AG09319 (cell line): ENCODE results near the gene NPEPL1.

ENCODE experiments used
- DNase-seq: peaks from one replicate; pipeline ENCODE4 v3.0.0-alpha.2; 2010; ENCODE audit warnings: low read depth; ENCODE audit errors: extremely low read depth
- TF ChIP-seq, protein P1 (sequence below): IDR thresholded peaks from 2 replicates; pipeline ENCODE4 v1.5.1; 2011; ENCODE audit warnings: low read depth, mild to moderate bottlenecking, inconsistent platforms, low read length, moderate library complexity

The NPEPL1 gene

GRCh38 chr20:58654337-58654736, 38.3 kb upstream of the NPEPL1 start:
- DNase-seq = no peak
- TF ChIP-seq, protein P1, sequence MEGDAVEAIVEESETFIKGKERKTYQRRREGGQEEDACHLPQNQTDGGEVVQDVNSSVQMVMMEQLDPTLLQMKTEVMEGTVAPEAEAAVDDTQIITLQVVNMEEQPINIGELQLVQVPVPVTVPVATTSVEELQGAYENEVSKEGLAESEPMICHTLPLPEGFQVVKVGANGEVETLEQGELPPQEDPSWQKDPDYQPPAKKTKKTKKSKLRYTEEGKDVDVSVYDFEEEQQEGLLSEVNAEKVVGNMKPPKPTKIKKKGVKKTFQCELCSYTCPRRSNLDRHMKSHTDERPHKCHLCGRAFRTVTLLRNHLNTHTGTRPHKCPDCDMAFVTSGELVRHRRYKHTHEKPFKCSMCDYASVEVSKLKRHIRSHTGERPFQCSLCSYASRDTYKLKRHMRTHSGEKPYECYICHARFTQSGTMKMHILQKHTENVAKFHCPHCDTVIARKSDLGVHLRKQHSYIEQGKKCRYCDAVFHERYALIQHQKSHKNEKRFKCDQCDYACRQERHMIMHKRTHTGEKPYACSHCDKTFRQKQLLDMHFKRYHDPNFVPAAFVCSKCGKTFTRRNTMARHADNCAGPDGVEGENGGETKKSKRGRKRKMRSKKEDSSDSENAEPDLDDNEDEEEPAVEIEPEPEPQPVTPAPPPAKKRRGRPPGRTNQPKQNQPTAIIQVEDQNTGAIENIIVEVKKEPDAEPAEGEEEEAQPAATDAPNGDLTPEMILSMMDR = no peak

DNA sequence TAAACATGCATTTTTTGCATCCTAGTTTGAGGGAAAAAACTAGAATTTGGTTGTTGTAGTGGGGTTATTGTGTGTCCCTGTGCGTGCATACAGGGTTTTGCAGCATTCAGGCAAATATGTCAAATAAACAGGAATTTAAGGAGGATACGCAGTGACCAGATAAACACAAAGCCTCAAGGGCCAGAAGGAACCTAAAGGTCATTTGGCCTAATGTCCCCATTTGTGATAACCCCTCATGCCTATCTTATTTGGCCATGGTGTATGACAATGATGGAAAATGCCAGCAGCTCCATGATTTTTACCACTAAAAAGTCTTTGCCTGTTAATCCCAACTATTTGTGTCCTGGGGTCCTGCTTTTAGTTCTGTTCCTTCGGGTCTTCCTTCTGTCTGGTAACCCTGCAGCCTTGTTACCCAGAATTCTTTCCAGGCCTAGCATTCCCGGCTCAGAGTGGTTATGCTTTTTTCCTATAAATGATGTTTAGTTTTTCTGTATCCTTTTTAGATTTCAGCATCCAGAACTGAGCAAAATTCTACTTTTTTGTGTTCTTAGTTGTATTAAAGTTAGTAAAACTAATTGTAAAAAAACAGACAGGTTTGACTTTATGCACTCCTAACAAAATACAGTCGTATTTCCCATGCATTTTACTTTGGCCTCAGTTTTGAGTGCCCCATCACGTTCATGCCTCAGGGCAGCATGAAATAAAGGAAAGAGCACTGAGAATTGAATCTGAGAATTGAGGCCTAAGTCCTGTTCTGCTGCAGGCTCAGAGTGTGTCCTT, 37.1 kb upstream of the NPEPL1 start:
- no peak for DNase-seq
- TF ChIP-seq, protein P1 = no peak

GRCh38 chr20:58656831-58657230, 35.8 kb upstream of the NPEPL1 start:
- TF ChIP-seq, protein P1 = no peak

DNA sequence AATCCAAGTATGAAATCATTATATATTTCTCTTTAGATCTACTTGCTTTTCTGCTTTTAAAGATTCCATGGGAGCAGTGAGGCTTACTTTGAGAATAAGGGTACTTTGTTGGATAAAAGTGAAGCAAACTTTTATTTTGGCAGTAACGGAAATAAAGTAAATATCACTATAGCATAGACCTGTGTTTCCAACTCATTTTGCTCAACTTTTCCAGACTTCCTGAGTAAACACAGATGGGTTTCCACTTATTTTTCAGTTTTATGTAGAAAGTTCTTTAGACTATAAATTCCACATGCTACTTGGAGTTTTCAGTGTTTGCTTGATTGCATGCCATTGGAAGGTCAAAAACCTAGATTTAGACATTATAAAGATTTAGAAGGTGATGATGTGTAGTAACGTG, 35.3 kb upstream of the NPEPL1 start:
- TF ChIP-seq, protein P1 = no peak
- no peak for DNase-seq

More at GRCh38 chr20:58656831-58657230, 35.8 kb upstream of the NPEPL1 start:
- no peak for DNase-seq

- no peak for DNase-seq
- TF ChIP-seq, protein P1 = no peak
These were observed 34.6 kb upstream of the NPEPL1 start for GRCh38 chr20:58657986-58658385.

GRCh38 chr20:58658760-58659159, 33.8 kb upstream of the NPEPL1 start:
- TF ChIP-seq, protein P1 = no peak
- no peak for DNase-seq

DNA sequence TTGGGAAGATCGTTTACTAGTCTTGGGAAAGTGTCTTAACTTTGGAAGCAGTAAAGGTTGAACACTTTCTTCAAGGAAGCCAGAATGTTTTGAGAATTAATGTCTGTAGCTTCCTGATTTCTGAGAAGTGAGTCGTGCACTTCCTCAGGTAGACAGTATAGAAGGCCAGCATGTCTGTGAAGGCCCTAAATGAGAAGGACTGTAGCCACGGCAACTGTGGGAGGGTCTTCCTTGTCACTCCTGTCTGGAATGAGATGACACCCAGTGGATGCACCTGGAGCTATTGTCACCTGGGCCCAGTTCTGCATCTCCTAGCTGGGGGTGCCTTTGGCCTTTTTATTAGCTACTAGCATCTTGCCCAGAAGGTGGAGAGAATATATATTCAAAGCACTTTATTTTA, 32.8 kb upstream of the NPEPL1 start:
- no peak for DNase-seq
- TF ChIP-seq, protein P1 = no peak
